NCI-H2171 (cell line): ENCODE data around the gene AMMECR1.
A peak's percentile ranks its signal among the peaks of the same experiment; 100 is the strongest.

Experiments used
- DNase-seq: peaks from one replicate; lab custom pipeline; 2025; lab: John Stamatoyannopoulos, UW

Gene AMMECR1

DNA sequence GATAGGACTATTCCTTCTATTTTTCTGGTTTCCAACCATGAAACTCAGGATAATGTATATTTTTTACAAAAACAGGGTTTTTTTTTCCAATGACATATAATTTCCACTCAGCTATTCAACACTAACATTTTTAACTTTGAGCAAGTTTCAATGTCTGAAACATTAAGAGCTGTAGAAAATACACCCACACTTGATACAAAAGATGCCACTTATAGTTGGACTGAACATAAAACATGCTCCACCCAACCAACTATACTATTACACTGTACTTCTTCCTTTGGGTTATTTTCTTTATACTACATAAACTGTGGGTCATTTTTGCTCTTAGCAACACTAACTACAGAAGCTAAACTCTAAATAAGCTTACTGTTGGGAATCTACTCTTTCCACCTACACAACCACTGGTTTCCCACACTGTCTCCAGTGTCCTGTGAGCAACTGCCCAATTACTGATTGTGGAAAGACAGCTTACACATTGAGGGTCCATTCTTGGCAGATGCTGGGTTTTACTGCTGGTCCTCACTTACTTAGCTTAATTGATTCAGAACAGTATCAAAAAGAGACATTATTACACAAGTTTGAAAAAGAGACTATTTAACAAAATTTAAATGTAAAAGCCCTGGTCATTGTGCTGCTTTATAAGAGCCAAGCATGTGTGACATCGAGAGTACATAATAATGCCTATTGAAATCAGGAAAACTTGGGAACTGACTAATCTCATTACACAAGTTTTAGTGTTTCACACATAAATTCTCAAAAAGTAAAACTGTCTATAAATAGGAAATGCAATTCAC is 6.3 kb downstream of the AMMECR1 start:
- DNase-seq: no peak

DNA sequence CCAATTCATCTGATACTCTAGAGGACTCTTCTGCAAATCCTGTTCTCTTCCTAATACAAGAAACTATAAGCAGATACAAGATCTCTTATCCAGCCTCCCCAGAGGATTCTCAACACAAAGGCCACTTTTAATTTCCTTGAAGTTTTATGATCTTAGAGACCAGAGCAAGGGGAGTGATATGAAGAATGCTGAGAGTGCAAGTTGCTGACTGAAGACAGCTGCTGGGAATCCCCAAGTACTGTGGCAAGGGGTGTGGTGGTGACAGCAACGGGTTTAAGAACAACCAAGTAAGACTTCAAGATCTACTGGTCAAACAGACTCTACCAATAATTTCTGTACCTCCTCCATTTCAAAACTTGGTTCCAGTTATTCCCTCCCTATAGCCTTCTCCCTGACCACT is 7.0 kb downstream of the AMMECR1 start:
- no peak for DNase-seq

DNA sequence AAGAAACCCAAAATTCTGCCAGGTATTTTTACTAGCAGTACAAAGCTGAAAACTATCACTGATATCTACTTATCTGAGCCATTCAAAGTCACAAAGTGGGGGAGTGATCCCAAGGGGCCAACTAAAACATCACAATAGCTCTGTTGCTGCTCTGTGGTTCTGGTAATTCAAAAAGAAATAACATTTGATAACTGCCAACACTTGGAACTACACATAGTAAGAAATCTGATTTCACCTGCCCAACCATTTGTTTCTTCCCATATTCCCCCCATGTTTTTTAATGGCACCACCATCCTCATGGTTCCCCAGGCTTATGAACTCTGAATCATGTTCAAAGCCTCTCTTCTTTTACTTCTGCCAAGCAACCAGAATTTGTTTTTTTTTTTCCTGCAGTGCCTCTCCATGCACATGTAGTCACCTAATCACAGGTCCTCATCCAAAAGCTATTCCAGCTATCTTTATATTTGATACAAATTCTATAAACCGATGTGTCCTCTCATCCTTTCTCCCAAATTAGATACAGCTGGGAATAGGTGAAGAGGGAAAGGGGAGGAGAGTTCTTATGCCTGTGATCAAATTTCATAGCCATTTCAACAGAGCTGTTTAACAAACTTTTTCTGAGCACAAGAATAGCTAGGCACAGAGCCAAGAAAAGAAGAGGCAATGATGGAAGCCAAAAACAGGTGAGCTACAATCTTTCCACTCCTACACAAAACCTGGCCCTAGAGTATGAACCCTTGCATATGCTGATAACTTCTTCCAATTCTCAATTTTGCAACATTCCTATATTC is 7.7 kb downstream of the AMMECR1 start:
- peak; percentile 49 for DNase-seq

GRCh38 chrX:110308220-110308619 is 9.7 kb downstream of the AMMECR1 start:
- DNase-seq: no peak

DNA sequence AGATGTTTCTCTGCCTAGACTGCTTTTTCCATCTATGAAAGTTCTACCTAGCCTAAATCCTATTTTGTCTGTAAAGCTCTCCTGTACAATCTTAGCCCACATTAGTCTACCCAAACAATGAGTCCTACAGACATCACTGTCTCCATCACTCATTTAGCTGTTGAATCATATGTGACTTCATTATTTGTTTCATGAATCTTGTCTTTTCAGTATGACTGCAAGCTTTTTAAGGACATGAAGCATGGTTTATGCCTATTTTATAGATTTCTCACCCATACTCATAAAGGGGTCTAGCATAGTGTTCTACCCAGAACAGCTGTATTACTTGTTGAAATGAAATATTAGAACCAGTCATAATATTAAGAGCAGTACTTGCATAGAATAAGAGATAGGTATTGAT is 13.0 kb downstream of the AMMECR1 start:
- DNase-seq: no peak

- DNase-seq: no peak
Measured at GRCh38 chrX:110304371-110304770, 13.5 kb downstream of the AMMECR1 start.

GRCh38 chrX:110302975-110303374 is 14.9 kb downstream of the AMMECR1 start:
- DNase-seq: no peak

GRCh38 chrX:110301194-110301593 is 16.7 kb downstream of the AMMECR1 start:
- no peak for DNase-seq

- DNase-seq: no peak
Measured at GRCh38 chrX:110294087-110294486, 23.8 kb downstream of the AMMECR1 start.

DNA sequence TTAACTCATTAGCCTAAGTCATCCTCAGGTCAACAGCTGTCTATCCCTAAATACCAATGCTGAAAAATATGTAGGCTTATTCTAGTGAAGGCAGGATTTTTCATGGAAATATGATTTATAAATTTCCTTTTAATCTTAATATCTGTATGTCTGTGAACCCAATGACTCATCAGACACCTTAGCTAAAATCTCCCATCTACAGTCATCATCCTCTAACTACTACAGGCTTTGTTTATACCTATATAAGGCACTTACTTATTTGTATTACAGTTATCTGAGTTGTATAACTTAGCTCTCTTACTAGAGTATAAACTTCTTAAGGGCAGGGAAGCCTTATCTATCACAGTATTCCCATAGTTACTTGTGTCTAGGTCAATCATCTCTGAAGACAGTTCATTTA is 24.2 kb downstream of the AMMECR1 start:
- no peak for DNase-seq

DNA sequence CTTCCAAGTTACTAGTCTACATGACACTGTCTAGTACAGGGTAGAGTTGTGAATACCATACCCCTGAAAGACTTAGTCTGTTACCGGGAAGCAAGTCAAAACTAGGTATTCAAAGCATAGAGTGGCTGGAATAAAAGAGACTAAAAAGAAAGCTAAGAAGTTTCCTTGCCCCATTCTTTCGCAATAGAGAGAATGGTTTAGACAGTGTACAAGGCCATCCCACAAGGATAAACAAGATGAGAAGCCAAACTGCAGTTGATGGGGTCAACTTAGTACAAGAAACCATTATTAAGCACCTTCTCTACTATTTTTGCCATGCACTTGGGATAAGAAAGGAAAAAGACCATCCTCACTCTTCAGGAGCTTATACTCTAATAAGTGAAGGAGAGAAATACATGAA is 30.3 kb downstream of the AMMECR1 start:
- no peak for DNase-seq

GRCh38 chrX:110286106-110286505 is 31.8 kb downstream of the AMMECR1 start:
- no peak for DNase-seq

DNA sequence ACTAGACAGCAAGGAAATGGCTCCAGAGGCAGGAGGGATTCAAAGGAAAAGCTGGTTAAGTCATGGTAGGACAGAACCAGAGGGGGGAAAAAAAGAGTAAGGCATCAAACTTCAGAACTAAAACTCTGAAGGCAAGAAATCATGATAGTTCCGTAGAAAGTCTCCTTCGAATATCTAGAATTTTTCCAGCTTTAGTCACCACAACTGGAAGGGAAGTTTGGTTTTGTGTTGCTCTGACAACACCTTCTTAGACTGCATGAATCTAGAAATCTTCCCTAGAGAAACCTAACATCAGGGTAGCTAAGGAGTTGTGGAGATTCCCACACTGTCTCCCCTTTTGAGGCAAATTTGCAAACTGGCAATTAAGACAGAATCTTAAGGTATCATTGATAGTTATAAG is 33.7 kb downstream of the AMMECR1 start:
- no peak for DNase-seq

DNA sequence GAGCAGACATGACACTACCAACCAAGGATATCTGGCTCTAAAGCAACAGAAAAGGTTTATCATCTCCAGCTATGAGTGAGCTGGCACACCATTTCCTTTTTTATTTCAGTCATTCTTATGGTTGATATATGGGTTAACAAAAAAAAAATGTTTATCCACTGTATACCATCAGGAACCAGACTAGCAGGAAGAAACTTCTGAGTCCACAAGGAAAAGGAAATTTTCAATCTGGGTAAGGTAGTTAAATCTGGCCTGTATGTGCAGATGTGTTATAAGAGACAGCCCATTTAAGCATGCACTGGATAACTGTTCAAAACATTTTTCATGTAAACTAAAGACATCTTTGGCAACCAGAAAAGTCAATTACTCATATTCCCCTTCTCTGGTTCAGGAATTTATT is 35.0 kb downstream of the AMMECR1 start:
- no peak for DNase-seq

DNA sequence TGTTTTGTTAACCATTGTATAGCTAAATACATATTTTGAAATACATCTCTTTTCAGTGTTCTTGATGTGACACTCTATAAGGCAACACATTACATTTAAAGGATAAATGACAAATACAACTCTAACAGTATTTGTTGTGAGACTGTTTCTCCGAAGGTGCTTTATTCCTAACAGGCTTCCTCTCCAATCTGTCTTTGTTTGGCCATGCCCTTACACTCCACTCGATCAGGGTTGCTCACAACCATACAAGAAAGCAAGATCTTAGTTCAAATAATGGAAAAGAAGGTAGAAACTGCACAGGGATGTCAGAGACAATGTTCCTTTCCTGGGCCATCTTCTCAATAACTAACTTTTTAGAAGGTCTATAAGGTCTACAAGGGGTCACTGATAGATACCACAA is 36.5 kb downstream of the AMMECR1 start:
- no peak for DNase-seq

DNA sequence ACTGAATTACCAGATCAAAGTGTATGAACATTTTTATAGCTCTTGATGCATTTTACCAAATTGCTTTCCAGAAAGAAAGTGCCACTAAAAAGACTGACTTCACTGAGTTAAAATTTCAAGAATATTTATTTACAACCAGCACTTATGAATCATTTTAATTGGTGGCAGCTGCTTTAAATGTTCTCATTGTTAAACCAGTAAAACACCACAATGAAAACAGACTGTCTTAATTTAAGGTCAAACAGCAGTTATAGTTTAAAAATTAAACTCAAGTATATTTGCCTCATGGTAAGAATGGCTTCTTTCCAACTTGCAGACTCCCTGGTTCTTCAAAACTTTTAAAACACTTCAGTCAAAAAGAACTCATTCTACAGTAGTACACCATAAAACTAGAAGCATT is 36.9 kb downstream of the AMMECR1 start:
- no peak for DNase-seq

DNA sequence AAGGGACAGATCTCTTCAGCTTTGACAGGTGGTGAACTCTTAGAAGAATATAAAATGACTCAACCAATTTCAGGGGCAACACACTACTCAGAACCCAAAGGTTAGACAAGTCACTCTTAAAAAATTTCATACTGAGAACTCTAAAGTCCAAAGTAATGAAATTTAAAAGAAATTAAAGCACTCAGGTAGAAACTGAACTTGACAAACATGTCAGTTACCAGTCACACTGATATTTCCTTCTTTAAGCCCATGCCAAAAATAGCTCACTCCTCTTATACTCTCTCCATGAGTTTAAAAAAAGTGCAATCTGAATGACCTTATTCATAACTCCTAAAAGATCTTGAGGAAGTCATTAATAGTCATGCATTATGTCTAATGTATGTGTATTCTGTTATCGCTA is 40.3 kb downstream of the AMMECR1 start:
- DNase-seq: no peak

DNA sequence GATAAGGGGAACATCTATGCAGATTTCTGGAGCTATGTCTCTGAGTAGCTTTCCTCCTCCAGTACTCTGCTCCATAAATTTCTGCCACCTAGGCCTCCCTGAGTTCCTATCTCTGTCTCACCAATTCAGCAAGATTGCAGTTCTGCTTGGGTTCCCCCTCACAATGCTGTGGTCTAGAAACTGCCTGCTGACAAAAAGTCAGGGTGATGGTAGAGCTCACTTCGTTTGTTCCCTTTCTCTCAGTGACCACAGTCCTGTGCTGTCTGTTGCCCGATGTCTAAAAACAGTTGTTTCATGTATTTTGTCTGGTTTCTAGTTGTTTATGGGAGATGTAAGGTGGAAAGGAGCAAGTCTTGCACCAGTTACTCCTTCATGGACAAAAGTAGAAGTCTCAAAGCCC is 41.1 kb downstream of the AMMECR1 start:
- no peak for DNase-seq

- no peak for DNase-seq
Measured at GRCh38 chrX:110268886-110269285, 49.0 kb downstream of the AMMECR1 start.

DNA sequence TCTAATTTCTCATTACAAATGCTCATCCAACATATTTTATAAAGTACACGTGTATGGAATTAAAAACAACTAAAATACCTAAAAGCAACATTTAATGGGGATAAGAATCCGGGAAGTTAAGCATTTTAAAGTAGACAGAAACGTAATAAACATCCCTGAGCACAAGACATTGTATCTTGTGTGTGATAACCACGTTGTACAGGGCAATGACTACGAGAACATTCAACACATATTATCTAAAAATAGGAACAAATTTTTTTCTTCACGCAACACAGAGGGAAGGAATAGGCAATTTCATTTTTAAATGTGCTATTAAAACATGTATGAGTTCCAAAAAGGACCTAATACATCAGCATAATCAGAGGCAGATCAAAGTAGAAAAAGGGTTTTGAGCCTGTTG is 49.5 kb downstream of the AMMECR1 start:
- no peak for DNase-seq

- DNase-seq: no peak
Measured at GRCh38 chrX:110267874-110268273, 50.0 kb downstream of the AMMECR1 start.

- no peak for DNase-seq
Measured at GRCh38 chrX:110265661-110266060, 52.2 kb downstream of the AMMECR1 start.

DNA sequence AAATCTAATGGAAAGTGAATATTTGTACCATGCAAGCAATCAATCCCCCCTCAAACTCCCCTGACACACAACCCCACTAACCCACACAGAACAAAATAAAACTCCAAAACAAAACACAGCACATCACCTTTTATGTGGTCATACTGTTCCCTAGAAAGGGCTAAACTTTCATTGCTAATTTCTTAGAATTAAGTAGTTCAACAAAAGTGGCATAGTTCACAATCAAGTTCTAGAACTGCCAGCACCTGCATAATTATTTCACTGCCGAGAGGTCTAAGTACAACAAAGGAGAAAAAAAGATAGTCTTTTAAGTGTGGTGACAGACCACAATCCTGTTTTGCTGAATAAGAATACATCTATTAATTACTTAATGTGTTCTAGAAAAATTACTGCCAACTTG is 58.8 kb downstream of the AMMECR1 start:
- no peak for DNase-seq

DNA sequence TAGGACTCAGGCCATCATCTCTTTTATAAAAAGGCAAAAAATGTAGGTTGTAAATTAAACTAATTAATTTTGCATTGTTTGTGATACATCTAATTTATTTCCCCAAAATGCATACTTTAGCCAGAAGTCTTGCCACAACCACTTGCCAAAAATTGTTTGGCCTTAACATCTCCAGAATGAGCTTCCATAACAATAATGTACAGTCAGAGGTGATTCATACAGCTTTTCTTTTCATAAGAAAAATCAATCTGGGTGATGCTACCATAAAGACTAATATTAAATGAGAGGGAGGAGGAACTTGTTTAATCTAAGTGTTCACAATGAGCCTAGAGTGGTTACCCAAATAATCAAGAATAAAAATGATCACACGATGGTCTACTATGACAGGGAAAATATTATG is 59.3 kb downstream of the AMMECR1 start:
- DNase-seq: no peak
